GM19023 (cell line): ENCODE data around the gene TOX3.

Experiments
- ATAC-seq: cut with Tn5 transposase; IDR thresholded peaks from one replicate; pipeline ENCODE4 v1.9.1; 2021; ENCODE audit warnings: mild to moderate bottlenecking, moderate library complexity; ENCODE audit not compliant: unreplicated experiment

TOX3 gene

DNA sequence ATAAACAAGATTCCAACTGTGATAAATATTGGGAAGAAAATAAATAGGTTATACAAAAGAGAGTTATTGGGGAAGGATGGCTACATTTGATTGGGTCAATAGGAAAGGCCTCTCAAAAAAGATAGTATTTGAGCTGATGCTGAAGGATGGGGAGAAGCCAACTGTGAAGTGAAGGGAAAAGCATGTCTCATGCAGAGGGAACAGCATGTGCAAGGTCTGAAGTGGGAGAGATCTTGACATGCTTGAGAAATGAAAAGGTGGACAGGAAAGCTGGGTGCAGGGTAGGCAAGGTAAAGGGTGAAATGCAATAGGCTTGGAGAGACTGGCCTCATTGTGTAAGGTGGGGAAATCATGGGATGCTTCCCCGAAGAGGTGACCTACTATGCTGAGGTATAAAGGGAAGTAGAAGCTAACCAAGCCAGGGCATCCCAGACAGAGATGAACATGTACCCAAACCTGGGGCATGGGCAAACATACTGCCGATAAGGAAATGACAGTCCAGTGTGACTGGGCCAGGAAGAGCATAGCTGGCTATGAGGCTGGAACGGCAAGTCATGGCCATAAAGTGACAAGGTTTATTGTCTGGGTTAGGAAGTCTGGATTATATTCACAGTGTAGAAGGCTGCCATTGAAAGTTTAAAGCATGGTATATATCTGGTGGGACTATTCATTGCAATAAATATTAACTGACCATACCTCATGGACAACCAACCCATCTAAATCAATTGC is 91.2 kb downstream of the TOX3 start:
- ATAC-seq, result no peak

DNA sequence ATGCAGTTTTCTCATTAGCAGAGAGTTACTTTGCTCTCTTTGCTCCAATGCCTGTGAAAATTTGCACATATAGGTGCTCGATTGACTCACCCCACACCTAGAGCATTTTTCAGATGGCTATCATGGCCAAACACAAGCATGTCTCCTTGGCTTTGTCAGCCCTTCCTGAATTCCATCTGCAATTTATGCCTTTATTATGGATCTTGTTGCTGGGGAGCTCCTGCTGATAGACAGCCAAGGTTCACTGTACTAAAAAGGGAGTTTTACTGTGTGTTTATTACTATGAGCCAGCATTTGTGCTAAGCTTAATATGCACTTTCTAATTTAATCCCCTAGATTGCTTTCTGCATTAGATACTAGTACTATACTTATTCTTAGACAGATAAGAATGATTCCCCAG is 93.3 kb downstream of the TOX3 start:
- no peak for ATAC-seq

DNA sequence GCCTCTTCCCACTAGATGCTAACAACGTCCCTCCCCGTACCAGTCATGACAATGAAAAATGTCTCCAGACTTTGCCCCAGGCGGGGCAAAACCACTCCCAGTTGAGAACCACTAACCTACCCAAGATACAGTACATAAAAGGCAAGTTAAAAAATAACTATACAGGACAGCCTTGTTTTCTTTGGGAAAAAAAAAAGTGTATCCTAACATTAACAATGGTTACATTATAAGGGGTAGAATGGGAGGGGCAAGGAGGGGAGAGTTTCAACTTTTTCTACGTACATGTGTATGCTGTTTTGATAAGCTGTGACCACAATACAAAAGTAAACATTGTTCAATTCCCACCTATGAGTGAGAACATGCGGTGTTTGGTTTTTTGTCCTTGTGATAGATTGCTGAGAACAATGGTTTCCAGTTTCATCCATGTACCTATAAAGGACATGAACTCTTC is 94.9 kb downstream of the TOX3 start:
- ATAC-seq, result no peak

DNA sequence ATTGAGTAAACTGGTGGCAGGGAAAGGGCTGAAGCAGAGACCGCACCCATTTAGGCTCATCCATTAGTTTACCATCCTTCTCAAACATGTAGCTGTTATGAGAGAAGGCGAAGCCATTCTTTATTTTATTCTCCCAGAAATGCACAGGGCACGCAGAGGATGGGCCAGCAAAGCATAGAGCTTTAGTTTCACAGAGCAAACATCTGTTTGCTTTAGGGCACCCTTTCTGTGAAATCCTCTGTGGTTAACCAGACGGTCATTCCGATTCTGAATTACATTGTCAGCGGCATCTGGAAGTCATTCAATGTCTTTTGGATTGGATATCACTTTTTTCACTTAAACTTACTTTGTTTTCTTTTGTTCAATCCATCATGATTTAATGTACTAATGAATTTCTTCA is 96.0 kb downstream of the TOX3 start:
- ATAC-seq, result no peak

DNA sequence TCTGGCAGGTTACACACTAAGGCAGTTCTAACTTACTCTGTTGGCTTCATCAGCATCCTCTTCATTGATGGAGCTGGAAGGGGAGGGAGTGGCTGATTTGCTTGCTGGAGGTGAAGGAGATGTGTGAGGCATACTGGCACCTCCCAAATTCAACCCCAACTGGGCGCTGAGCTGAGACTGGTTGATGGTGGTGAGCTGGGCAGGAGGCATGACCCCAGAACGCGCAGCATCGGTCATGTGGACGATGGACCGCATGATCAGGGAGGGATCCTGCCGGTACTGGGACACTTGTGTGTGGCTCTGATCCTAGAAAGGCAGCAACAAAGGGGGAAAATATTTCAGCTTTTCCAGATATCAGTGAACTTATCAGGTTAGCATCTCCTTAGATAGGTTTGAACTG is 96.7 kb downstream of the TOX3 start:
- no peak for ATAC-seq

DNA sequence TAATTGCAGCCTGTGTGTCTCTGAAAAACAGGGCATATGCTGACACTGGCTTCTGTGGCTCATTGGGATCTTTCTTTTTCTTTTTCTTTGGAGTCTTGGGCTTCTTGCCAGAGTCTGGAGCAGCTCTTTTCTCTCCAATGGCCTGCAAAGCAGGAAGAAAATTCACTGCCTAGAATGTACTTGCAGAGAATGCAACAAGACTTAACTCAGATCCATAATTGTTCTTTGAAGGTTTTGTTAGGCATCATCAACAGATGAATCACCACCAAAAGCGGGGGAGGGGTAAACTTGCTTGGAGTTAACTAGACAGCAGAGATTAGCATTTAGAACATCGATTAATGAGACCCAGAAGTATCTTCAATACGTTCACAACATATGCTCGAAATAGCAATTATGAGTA is 100.9 kb downstream of the TOX3 start:
- no peak for ATAC-seq

DNA sequence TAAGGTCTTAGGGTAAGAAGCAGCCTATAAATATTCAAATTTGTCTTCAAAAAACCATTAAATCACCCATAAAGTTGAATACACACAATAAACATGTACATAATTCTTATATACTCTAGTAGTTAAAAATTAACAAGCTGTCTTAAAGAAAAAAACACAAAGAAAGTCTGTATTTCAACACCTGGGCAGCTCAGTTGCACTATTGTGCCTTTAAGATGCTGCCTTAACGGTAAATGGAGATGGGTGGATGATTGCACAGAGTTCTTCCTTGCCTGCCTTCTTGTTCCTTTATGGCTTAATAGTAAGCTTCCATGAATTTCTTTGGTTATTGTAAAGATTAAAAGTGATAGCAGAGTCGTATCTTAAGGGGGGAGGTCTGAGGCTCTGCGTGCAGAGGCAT is 105.1 kb downstream of the TOX3 start:
- no peak for ATAC-seq

DNA sequence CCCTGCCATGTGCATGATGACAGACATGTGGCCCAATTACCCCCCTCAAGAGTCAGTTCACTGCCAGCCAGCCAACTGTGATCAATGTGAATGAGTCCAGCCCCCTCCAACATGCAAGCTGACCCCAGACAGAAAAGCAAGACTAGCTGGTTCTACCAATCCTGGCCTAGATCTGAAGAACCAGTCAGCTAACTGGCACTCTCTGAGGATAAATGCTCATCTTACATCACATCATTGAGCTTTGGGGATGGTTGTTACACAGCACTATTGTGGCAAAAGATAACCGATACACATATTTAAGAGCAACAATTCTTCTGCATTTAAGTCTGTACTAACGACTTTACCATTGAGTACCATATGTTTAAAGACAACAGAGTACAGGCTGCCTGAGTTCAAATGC is 106.7 kb downstream of the TOX3 start:
- no peak for ATAC-seq

DNA sequence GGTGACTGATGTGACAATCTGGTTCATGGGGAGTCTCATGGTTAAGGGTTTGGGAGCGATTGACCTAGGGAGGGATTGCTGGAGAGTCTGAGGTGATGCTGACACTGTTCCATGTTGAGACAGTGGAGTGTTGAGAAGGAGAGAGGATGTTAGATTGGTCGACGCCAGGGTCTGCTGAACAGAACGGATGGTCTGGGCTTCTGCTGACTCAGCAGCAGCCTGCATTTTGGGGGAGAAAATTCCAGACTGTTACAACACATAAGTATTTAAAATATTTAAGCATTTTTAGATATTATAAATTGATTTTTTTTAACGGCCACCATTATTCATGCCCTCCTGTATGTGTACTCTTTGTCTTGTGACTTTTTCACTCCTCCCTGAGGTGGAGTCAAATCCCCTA is 107.2 kb downstream of the TOX3 start:
- ATAC-seq, result no peak

DNA sequence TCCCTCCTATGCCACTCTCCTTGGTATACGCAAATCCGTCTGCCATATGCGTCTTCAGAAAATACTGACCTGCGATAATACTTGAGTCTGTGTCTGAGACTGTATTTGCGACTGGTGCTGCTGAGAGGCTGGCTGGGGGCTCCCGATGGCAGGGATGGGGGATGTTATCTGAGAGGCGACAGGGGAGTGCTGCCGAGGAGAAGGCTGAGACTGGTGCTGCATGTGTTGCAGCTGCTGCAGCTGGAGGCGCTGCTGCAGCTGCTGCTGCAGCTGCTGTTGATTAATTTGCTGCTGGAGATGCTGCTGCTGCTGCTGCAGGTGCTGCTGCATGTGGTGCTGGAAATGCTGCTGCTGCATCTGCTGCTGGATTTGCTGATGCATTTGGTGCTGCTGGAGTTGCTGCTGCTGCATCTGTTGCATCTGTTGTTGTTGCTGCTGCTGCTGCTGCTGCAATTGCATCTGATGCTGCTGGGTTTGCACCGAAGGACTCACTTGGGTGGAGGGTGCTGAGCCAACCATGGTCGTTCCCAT is 107.7 kb downstream of the TOX3 start:
- no peak for ATAC-seq

DNA sequence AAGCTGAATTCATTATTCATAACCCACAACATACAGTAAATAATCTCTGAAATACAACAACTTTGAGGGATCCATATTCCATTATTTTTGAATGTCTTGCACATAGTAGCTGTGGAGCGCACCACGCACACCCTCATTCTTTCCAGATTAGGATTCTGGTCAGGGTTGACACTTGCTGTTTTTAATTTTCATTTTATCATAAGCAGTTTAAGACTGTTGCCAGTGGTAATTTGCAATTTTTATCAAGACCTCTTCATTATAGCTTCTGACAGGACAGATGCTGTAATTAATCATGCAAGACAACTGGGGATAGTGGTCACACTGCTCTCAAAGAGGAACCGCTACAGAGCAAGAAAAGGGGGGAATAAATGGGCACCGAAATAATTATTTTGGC is 109.7 kb downstream of the TOX3 start:
- no peak for ATAC-seq

DNA sequence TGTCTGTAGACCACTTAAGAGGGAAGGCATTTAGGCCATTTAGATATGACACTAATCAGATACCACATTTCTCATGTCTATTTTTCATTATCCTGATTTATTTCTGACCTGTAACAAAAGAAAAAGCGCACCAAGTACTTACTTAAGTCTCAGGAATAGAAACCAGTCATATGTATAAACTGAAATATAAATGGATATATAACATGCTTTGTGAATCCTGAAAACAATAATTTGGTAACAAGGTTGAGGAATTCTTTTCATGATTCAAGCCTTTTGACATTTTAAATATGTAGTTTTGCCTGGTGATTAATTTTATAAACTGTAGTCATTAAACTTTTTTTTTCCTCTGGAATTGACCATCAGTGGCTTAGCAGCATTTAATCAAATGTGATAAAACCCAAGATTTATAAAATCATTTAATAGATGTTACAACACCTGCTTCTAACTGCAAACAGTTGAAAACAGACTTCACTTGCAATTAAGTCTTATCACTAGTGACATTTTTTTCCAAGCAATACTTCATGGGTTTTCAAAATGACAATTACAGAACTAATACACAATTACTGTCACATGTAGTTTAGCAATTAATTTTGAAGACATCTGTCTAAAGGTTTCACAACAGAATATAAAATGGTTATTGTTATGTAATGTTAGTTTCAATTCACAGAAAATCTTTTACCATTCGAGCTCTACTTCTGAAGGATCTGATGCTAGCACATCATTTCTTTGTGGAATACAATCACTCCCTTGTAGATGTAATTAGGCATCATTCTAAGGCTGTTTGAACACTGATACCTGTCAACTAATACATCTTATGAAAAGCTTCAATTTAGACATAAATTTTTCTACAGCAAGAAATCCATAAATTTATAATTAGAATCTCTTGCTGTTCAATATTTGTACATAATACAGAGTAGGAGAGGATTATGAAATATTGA is 110.3 kb downstream of the TOX3 start:
- ATAC-seq, result no peak

DNA sequence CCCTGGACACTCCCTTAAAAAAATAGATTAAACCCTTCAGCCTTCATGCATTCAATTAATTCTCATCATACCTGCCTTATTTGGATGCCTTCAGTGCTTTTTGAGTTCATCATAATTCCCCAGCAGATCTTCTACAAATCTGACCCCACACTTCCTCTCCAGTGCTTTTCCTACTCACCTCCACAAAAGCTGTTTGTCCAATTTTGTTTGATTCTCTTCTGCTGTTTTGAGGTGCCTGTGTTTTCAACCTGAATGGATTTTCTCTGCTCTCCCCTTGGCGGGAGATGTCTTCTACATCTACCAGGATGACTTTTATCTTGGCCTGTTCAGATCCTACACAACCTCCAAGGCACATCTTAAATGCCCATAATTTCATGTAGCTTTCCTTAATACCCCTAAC is 112.7 kb downstream of the TOX3 start:
- ATAC-seq, result no peak

DNA sequence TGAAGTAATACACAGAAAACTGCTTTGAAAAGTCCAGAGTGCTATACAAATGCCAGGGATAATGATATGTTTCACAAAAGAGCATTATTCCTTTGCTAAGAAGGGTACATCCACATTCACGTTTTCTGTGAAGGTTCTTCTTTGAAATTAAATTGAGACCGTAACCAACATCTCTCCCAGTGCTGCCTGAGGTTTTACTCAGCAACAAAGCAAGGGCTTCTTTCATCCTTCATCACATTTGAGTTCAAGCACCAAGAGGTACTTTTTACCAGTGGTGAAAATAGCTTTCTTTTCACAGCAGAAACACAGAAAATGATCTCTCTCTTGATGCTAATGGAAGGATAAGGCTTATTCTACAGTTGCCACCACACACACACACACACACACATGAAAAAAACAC is 113.3 kb downstream of the TOX3 start:
- ATAC-seq, result no peak

DNA sequence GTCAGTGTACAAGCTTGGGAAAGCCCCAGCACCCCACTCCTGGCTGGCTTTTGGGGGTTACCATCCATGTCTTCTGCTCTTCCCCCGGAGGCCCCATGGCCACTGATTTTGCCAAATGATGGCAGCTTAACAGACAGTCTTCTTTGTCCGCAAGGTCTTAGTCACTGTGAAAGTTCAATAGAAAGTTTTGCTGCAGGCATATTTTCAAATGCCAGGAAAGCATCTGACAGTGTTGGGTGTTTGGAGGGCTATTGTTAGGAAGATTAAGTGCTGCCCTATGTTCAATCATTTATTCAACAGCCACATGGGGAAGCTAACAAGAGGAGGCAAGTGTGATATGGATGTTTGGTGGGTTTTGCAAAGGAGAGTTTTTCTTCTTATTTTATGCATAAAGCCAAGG is 122.4 kb downstream of the TOX3 start:
- ATAC-seq, result no peak

DNA sequence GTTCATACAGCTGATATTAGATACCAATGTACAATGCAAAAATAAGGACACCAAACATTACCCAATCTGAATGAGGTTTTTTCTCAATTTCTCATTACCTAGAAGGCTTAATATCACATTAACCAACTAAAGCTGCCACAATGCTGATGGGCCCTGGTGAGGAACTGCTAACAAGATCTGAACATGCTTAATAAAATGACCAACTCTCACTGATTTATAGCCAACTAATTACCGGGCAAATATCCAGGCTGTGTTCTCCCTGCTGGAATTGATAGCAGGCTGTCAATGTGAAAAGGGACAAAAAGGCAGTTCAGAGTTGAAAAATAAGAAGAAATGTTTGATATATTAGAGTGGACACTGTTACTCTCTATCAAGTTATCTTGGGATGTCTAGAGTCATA is 124.6 kb downstream of the TOX3 start:
- ATAC-seq, result no peak

DNA sequence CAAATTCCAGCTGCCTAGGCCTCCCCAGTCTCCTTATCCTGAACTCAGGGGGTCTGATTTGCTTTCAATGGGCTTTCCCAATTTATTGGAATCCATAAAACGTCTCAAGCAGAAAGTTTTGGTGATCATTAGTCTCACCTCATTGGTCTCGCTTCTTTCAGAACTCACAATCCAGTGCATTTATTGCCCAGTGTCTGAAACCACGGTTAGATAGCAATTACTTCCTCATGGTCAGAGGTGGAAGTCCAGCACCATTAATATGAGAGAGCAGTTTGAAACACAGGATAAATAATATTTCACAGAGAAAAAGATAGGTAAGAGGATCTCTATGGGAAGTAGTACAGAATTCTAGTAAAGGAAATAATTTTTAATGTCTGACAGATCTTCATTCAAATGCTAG is 128.7 kb downstream of the TOX3 start:
- no peak for ATAC-seq

DNA sequence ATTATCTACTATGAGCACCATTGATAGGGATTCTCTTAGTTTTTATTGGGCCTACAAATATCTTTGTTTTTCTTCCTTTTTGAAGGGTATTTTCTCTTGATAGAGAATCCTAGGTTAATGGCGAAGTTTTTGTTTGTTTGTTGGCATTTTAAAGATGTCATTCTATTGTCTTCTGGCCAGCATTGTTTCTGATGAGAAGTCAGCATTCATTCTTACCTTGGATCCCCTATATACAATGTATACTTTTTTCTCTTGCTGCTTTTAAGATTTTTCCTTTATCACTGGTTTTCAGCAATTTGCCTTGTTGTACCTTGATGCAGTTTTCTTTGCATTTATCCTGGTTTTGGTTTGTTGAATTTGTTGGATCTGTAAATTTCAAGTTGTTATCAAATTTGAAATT is 130.1 kb downstream of the TOX3 start:
- no peak for ATAC-seq

DNA sequence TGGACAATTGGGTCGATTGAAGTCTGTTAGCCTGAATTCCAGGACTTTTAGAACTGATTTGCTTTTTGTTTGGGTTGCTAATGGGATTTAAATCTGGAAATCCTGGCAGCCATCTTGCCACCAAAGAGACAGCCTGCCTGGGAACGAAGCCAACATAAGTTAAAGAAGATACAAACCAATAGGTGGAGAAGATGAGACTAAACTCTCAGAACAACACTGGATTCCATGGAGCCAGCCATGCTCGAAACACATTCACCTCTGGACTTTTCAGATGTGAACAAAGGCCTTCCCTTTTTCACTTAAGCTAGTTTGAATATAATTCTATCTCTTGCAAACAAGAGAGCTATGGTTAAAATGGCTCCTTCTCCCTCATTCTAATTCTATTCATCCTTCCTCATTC is 135.9 kb downstream of the TOX3 start:
- no peak for ATAC-seq

DNA sequence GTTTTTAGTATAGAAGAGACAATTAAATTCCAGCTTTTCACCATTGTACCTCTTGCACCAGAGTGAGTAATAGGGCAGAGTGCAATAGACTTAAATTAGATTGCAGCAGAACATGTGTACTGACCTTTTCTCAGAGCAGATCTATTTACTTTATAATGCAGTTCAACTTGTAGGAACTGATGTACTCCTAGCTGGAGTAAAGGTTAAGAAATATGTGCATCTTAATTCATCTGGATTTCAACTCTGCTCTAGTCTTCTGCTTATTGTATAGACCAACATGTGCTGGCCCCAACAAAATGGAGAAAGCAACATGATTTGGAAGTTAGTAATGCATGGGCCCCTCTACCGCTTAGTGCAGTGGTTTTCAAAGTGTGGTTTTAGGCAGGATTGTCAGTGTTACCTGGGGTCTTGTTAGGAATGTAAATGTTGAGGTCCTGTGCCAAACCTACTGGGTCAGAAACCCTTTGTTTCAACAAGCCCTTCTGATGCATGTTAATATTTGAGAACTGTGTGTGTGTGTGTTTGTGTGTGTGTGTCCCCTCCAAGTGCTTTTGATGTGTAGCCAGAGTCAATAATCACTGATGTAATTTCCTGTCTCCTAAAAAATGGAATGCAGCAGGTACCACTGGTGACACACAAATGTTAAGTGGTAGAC is 138.6 kb downstream of the TOX3 start:
- ATAC-seq, result no peak

DNA sequence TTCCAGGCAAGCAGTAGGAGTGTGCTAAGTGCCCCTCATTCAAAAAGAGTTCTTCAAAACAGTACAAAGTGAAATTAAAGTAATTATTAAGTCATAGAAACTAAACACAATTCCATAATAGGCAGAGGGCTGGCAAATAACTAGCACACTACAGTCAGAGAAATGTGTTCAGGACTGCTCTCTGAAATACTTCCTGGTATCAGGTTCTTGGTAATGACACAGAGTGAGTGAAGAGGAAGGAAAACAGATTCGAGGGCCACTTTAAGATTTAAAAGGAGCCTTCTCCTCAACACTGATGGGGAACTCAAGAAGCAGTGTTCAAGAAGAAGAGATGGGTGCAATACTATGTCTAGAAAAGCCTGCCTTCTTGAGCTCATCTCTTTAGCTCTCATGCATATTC is 139.2 kb downstream of the TOX3 start:
- ATAC-seq, result no peak

DNA sequence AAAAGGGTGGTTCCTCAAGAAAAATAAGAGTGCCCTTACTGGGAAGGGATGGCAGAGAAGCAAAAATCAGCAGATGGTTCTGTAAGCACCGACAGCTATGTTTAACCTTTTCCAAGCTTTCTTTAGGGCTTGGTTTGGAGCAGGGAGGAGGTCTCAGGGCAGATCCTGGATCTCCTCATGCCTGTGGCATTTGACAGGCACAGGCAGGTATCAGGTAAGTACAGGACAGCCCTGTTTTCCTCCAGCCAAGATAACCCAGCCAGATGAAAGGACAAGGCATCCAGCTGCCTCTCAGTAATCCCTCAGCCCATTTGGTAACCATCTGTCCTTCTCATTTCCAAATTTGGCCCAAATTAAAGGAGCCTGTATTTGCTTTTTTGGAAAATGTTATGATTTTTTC is 141.5 kb downstream of the TOX3 start:
- no peak for ATAC-seq
